Germinal center (tissue), 1 donor: ENCODE data around the gene SEC31A.
"Not testable (repeated sequence)": the region's sequence is repeated elsewhere in the genome, so short reads cannot be mapped to it uniquely, and the experiment has no call there.

Source experiments
- DNase-seq: peaks from one replicate; pipeline ENCODE4 v3.0.0; 2012; ENCODE audit warnings: mixed read lengths, low spot score

The SEC31A gene

GRCh38 chr4:82833060-82833459, 57.9 kb downstream of the SEC31A start:
- not testable (repeated sequence) for DNase-seq

- no peak for DNase-seq
Observed at GRCh38 chr4:82825425-82825824, 65.5 kb downstream of the SEC31A start.

- DNase-seq = no peak
Observed at GRCh38 chr4:82823062-82823461, 67.9 kb downstream of the SEC31A start.

GRCh38 chr4:82820689-82821088, 70.3 kb downstream of the SEC31A start:
- DNase-seq = no peak

GRCh38 chr4:82818664-82819662, 72.0 kb downstream of the SEC31A start:
- DNase-seq = no peak

- DNase-seq = not testable (repeated sequence)
Observed at GRCh38 chr4:82816874-82817273, 74.1 kb downstream of the SEC31A start.

- no peak for DNase-seq
Observed at GRCh38 chr4:82814034-82814433, 76.9 kb downstream of the SEC31A start.

GRCh38 chr4:82811838-82812341, 79.1 kb downstream of the SEC31A start:
- no peak for DNase-seq

GRCh38 chr4:82811392-82811791, 79.6 kb downstream of the SEC31A start:
- DNase-seq = no peak

GRCh38 chr4:82810176-82810575, 80.8 kb downstream of the SEC31A start:
- DNase-seq = no peak

- DNase-seq = no peak
Observed at GRCh38 chr4:82809619-82810018, 81.3 kb downstream of the SEC31A start.

- no peak for DNase-seq
Observed at GRCh38 chr4:82803746-82804145, 87.2 kb downstream of the SEC31A start.

- no peak for DNase-seq
Observed at GRCh38 chr4:82802911-82803310, 88.0 kb downstream of the SEC31A start.

- DNase-seq = no peak
Observed at GRCh38 chr4:82801910-82802521, 88.9 kb downstream of the SEC31A start.

GRCh38 chr4:82799006-82799881, 91.7 kb downstream of the SEC31A start:
- peak; percentile 28 for DNase-seq

- peak; percentile 77 for DNase-seq
Observed at GRCh38 chr4:82798168-82799005, 92.6 kb downstream of the SEC31A start, which contains the start of gene SCD5. Gene SCD5 (minus strand): TSS chr4:82798796. CDS start chr4:82798537, 259 bp downstream.

- DNase-seq = no peak
Observed at GRCh38 chr4:82797405-82798111, 93.4 kb downstream of the SEC31A start.

GRCh38 chr4:82797040-82797404, 93.9 kb downstream of the SEC31A start:
- no peak for DNase-seq

- no peak for DNase-seq
Observed at GRCh38 chr4:82792912-82793649, 97.9 kb downstream of the SEC31A start.

- DNase-seq = no peak
Observed at GRCh38 chr4:82791179-82791578, 99.8 kb downstream of the SEC31A start.
